Activated naive CD8-positive, alpha-beta T cell treated with anti-CD3 and anti-CD28 coated beads, Interleukin-2, amount 10 ng/mL, durations not matched to agents 7 days and 5 days (primary cell): ENCODE results near the gene UGGT1. TPM values are rescaled to one million over a fixed set of nuclear protein-coding genes. Genes with fewer than 3 reads are reported as not detected.
"Not testable (repeated sequence)": the region's sequence is repeated elsewhere in the genome, so short reads cannot be mapped to it uniquely, and the experiment has no call there.

ENCODE experiments used
- ATAC-seq: fragments of 150-1000 bp; cut with Tn5 transposase; one replicate; pipeline ENCODE4 v1.10.0; 2021; ENCODE audit warnings: low read depth, moderate library complexity
- POLR2A ChIA-PET: fragments of 350-600 bp; sonication (Branson Sonifier 250); formaldehyde crosslinking; loops from one replicate; lab custom pipeline; 2021; ENCODE audit warnings: antibody characterized with exemption; lab: Charles Lee
- DNase-seq: peaks from one replicate; pipeline ENCODE4 v3.0.0; 2021
- H3K27ac Mint-ChIP-seq: one replicate; pipeline ENCODE4 v1.8.0; 2022; ENCODE audit warnings: mild to moderate bottlenecking, mixed read lengths
- H3K27me3 Mint-ChIP-seq: one replicate; pipeline ENCODE4 v1.8.0; 2022; ENCODE audit warnings: mild to moderate bottlenecking, moderate library complexity, mixed read lengths
- H3K36me3 Mint-ChIP-seq: one replicate; pipeline ENCODE4 v1.8.0; 2021; ENCODE audit warnings: mild to moderate bottlenecking, mixed read lengths
- H3K4me1 Mint-ChIP-seq: one replicate; pipeline ENCODE4 v1.8.0; 2021; ENCODE audit warnings: mixed read lengths
- H3K4me3 Mint-ChIP-seq: one replicate; pipeline ENCODE4 v1.8.0; 2022; ENCODE audit warnings: mild to moderate bottlenecking, moderate library complexity, mixed read lengths
- H3K9me3 Mint-ChIP-seq: one replicate; pipeline ENCODE4 v1.8.0; 2021; ENCODE audit warnings: mixed read lengths
- total RNA-seq, 2 experiments: library from RNA; stranded (reverse); gene quantifications; one replicate each; pipeline ENCODE4 v1.2.3, GENCODE V29; 2021

UGGT1 gene
- total RNA-seq, 2 experiments from 2014 or later = 55.4 to 56.5 TPM

GRCh38 chr2:128169497-128169896, 78.5 kb downstream of the UGGT1 start:
- H3K27me3 Mint-ChIP-seq = no peaks in the 10 kb centered on the region
- H3K27ac Mint-ChIP-seq = peak overlapping the region; percentile 35
- no peaks in the 10 kb centered on the region for H3K9me3 Mint-ChIP-seq
- DNase-seq = no peak
- no peak for ATAC-seq
- peaks cover 21% of the 10 kb centered on the region for H3K4me1 Mint-ChIP-seq
- POLR2A ChIA-PET = interaction anchor here (1.0 kb wide), 1 partner anchor 78 kb away, joined by 3 read pairs; no protein-coding TSS in a partner anchor
- no peak overlapping the region for H3K4me3 Mint-ChIP-seq
- H3K36me3 Mint-ChIP-seq = peaks cover 32% of the 10 kb centered on the region

- POLR2A ChIA-PET = interaction anchor here (1.0 kb wide), 1 partner anchor 78 kb away, joined by 3 read pairs; no protein-coding TSS in a partner anchor
- Mint-ChIP-seq H3K27me3 (no peaks in the 10 kb centered on the region), H3K4me3 (no peak overlapping the region), H3K36me3 (peaks cover 35% of the 10 kb centered on the region), H3K27ac (peak overlapping the region; percentile 36), H3K9me3 (no peaks in the 10 kb centered on the region), H3K4me1 (peaks cover 21% of the 10 kb centered on the region)
- ATAC-seq (no peak), DNase-seq (no peak)
Measured at GRCh38 chr2:128169933-128170709, 79.1 kb downstream of the UGGT1 start.

- POLR2A ChIA-PET = no interaction called here
- H3K36me3 Mint-ChIP-seq = peaks cover 38% of the 10 kb centered on the region
- H3K9me3 Mint-ChIP-seq = no peaks in the 10 kb centered on the region
- ATAC-seq (no peak), DNase-seq (no peak)
- H3K27ac Mint-ChIP-seq = no peak overlapping the region
- no peaks in the 10 kb centered on the region for H3K27me3 Mint-ChIP-seq
- H3K4me3 Mint-ChIP-seq = no peak overlapping the region
- H3K4me1 Mint-ChIP-seq = peaks cover 21% of the 10 kb centered on the region
Measured at GRCh38 chr2:128170776-128171175, 79.8 kb downstream of the UGGT1 start.

DNA sequence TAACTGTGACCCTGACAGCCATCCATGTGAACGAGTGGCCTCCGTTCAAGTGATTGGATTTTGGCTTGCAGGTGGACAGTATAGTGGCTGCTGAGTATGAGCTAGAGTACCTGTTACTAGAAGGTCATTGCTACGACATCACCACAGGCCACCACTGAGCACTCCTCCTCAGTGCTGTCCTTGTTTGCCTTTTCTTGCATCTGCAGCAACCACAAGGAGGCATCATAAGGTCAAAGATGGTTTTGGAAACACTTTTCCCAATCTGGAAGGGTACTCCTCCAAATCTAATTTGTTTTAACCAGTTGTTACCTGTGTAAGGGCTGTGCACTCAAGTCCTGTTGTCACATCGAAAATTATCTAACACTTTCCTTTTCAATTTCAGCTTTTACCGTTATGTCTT, 81.2 kb downstream of the UGGT1 start:
- no peak overlapping the region for H3K4me3 Mint-ChIP-seq
- H3K27me3 Mint-ChIP-seq = no peaks in the 10 kb centered on the region
- ATAC-seq = no peak
- H3K9me3 Mint-ChIP-seq = no peaks in the 10 kb centered on the region
- DNase-seq = no peak
- POLR2A ChIA-PET = no interaction called here
- peaks cover 21% of the 10 kb centered on the region for H3K4me1 Mint-ChIP-seq
- H3K27ac Mint-ChIP-seq = no peak overlapping the region
- H3K36me3 Mint-ChIP-seq = peaks cover 37% of the 10 kb centered on the region

DNA sequence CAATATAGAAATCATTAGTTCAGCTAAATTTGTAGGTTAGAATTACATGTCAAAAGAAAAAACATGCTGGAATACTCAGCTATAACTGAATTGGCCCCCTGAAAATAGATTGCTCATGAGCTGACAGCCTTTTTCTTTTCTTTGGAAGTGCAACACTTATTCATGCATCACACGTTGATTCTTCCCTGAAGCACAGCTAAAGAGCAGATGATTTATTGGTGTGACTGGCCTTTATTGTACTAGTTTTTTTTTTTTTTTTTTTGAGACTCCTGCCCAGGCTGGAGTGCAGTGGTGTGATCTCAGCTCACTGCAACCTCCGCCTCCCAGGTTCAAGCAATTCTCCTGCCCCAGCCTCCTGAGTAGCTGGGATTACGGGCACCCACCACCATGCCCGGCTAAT, 83.1 kb downstream of the UGGT1 start:
- H3K4me3 Mint-ChIP-seq, DNase-seq, H3K4me1 Mint-ChIP-seq, ATAC-seq, H3K27me3 Mint-ChIP-seq, POLR2A ChIA-PET, H3K27ac Mint-ChIP-seq, H3K9me3 Mint-ChIP-seq: not testable (repeated sequence)
- H3K36me3 Mint-ChIP-seq = peaks cover 43% of the 10 kb centered on the region

DNA sequence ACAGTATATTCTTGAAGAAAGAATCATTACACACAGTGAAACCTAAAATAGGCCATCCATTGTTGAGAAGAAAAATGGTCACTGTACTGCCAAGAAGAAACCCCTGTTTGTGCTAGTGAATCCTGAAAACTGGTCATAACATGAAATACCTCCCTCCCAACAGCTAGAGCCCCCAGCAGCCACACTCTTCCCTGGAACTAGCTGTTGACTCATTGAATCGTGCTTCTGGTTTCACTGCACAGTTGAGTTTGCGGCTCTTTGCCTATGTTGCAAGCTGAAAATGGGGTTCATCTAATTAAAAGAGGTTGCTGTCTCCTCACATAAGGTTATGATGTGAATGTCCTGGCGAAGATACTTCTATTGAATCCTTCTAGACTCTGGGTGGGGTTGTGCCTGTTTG, 86.3 kb downstream of the UGGT1 start:
- Mint-ChIP-seq H3K36me3 (peaks cover 45% of the 10 kb centered on the region), H3K4me3 (no peak overlapping the region), H3K9me3 (no peaks in the 10 kb centered on the region), H3K27me3 (no peaks in the 10 kb centered on the region), H3K4me1 (no peaks in the 10 kb centered on the region), H3K27ac (no peak overlapping the region)
- ATAC-seq = no peak
- no peak for DNase-seq
- POLR2A ChIA-PET = no interaction called here

DNA sequence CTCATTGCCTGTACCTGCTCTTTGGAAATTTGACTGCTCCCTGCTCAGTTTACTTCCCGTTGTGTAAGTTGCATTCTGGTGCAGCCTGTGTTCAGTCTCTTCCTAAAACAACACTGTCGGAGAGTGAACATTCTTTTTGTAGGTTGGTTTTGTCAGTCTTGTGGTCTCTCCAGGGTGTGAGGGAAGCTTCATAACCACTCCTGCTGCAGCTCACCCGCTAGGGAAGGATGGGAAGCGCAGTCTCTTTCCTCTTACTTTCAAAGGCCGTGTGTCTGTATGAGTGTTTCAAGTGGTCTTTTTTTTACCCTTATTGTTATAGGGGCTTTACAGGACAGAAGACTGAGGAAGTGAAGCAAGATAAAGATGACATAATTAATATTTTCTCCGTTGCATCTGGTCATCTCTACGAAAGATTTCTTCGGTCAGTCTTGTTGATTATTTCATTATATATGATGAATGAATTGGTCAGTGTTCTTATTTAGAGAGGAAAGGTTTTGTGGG, 87.2 kb downstream of the UGGT1 start:
- H3K36me3 Mint-ChIP-seq = peaks cover 40% of the 10 kb centered on the region
- no peak for DNase-seq
- H3K27me3 Mint-ChIP-seq = no peaks in the 10 kb centered on the region
- H3K9me3 Mint-ChIP-seq = no peaks in the 10 kb centered on the region
- ATAC-seq = no peak
- no peaks in the 10 kb centered on the region for H3K4me1 Mint-ChIP-seq
- no peak overlapping the region for H3K4me3 Mint-ChIP-seq
- H3K27ac Mint-ChIP-seq = no peak overlapping the region
- POLR2A ChIA-PET = no interaction called here

- H3K27ac Mint-ChIP-seq = no peak overlapping the region
- no peaks in the 10 kb centered on the region for H3K27me3 Mint-ChIP-seq
- H3K9me3 Mint-ChIP-seq = no peaks in the 10 kb centered on the region
- H3K4me1 Mint-ChIP-seq = no peaks in the 10 kb centered on the region
- H3K36me3 Mint-ChIP-seq = peaks cover 40% of the 10 kb centered on the region
- POLR2A ChIA-PET = no interaction called here
- H3K4me3 Mint-ChIP-seq = no peak overlapping the region
- ATAC-seq = peak; percentile 68
- DNase-seq = peak; percentile 48
Measured at GRCh38 chr2:128178650-128179460, 87.9 kb downstream of the UGGT1 start.

DNA sequence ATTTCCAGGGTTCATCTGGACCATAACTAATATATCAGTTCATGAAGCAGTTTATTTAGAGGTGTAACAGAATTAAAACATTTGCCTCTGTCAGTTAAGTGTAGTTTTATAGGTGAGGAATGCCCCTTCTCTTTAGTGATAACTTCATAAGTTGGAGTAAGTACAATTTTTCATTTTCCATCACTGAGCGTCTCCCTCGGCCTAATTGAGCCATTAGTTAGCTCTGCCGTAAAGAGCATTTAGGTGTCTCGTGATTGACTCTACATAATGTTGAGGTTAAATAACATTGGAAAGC, 88.4 kb downstream of the UGGT1 start:
- Mint-ChIP-seq H3K4me3 (no peak overlapping the region), H3K36me3 (peaks cover 39% of the 10 kb centered on the region), H3K27me3 (no peaks in the 10 kb centered on the region), H3K4me1 (no peaks in the 10 kb centered on the region), H3K9me3 (no peaks in the 10 kb centered on the region), H3K27ac (no peak overlapping the region)
- POLR2A ChIA-PET = no interaction called here
- ATAC-seq (no peak), DNase-seq (no peak)

- H3K9me3 Mint-ChIP-seq = no peaks in the 10 kb centered on the region
- H3K27me3 Mint-ChIP-seq = no peaks in the 10 kb centered on the region
- H3K36me3 Mint-ChIP-seq = peaks cover 37% of the 10 kb centered on the region
- H3K4me3 Mint-ChIP-seq = no peak overlapping the region
- ATAC-seq (no peak), DNase-seq (no peak)
- POLR2A ChIA-PET = no interaction called here
- no peaks in the 10 kb centered on the region for H3K4me1 Mint-ChIP-seq
- no peak overlapping the region for H3K27ac Mint-ChIP-seq
Measured at GRCh38 chr2:128180031-128180430, 89.0 kb downstream of the UGGT1 start.

DNA sequence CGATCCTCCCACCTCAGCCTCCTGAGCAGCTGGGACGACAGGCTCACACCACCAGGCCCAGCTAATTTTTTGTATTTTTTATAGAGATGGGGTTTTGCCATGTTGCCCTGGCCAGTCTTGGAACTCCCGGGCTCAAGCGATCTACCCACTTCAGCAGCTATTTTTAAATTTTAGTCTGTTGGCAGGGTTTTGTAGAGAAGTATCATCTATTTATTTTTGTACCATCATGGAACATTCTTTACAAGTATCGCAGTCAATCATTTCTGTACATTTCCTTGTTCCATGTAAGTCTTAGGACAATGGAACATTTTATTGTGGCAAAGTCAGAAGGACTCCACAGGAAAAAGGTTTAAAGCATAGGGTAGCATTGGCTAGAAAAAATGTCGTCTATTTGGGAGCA, 94.6 kb downstream of the UGGT1 start:
- ATAC-seq (no peak), DNase-seq (no peak)
- no peaks in the 10 kb centered on the region for H3K4me1 Mint-ChIP-seq
- no peaks in the 10 kb centered on the region for H3K9me3 Mint-ChIP-seq
- H3K36me3 Mint-ChIP-seq = peaks cover 27% of the 10 kb centered on the region
- no peak overlapping the region for H3K4me3 Mint-ChIP-seq
- H3K27me3 Mint-ChIP-seq = no peaks in the 10 kb centered on the region
- POLR2A ChIA-PET = interaction anchor here (0.6 kb wide), 1 partner anchor 70 kb away, joined by 3 read pairs; no protein-coding TSS in a partner anchor
- no peak overlapping the region for H3K27ac Mint-ChIP-seq

- ATAC-seq (no peak), DNase-seq (no peak)
- Mint-ChIP-seq H3K36me3 (peaks cover 31% of the 10 kb centered on the region), H3K27ac (peak overlapping the region; percentile 69), H3K4me3 (no peak overlapping the region), H3K9me3 (no peaks in the 10 kb centered on the region), H3K4me1 (no peaks in the 10 kb centered on the region), H3K27me3 (no peaks in the 10 kb centered on the region)
- POLR2A ChIA-PET = no interaction called here
Measured at GRCh38 chr2:128187032-128187654, 96.1 kb downstream of the UGGT1 start.

DNA sequence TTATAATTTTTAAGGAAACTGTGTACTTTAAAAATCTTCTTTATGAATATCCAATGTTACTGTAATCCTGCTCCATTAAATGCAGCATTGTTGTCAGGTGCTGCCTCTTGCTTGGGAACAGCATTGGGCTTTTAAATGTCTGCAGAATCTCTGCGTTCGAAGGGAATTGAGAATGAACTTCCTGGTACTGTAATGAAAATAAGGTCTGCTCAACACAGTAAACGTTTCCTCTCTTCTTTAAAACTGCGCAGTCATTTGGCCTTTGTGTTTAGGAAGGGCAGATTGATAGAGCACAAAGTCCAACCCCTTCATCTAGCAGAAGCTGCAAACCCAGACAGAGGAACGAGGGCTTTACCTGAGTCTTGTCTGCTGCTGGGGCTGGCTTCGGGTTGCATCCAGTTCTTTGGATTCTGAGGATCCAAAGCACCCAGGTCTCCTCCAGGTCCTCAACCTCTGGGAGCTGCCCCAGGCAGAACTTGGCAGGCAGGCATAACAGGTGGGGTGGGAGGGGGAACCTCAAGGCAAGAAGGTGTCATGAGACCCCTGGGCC, 104.5 kb downstream of the UGGT1 start:
- ATAC-seq = no peak
- H3K4me3 Mint-ChIP-seq = no peak overlapping the region
- H3K27me3 Mint-ChIP-seq = no peaks in the 10 kb centered on the region
- peaks cover 21% of the 10 kb centered on the region for H3K4me1 Mint-ChIP-seq
- H3K36me3 Mint-ChIP-seq = peaks cover 32% of the 10 kb centered on the region
- POLR2A ChIA-PET = no interaction called here
- H3K9me3 Mint-ChIP-seq = no peaks in the 10 kb centered on the region
- no peak for DNase-seq
- no peak overlapping the region for H3K27ac Mint-ChIP-seq
